ENCODE measurements around the gene REEP6.

Gene REEP6

GRCh38 chr19:1525343-1525742, 34.4 kb downstream of the REEP6 start:
- Histone ChIP-seq H3K79me2 (ENCODE audit: low read length) (no peaks in the 10 kb centered on the region), H2AFZ (ENCODE audit: low read length) (no peak overlapping the region), H3K9me2 (replicated peaks; ENCODE audit: insufficient read depth, low read length) (no peaks in the 10 kb centered on the region), H3K4me1 (ENCODE audit: low read length) (peaks cover 3% of the 10 kb centered on the region; the same call in 1 of the 2 replicates), H3K9ac (ENCODE audit: low read length) (no peak overlapping the region), H3K27me3 (replicated peaks; ENCODE audit: insufficient read depth, low read length) (peaks cover 90% of the 10 kb centered on the region), H4K20me1 (ENCODE audit: insufficient read depth, low read length) (no peaks in the 10 kb centered on the region), H3K36me3 (replicated peaks; ENCODE audit: insufficient read depth, low read length) (no peaks in the 10 kb centered on the region), H3K4me3 (ENCODE audit: low read length) (no peak overlapping the region), H3K9me3 (replicated peaks; ENCODE audit: insufficient read depth, low read length) (no peaks in the 10 kb centered on the region), H3F3A (ENCODE audit: insufficient read depth, low read length) (no peaks in the 10 kb centered on the region), H3K27ac (ENCODE audit: low read length) (no peak overlapping the region), H3K4me2 (ENCODE audit: low read depth, low read length) (no peak overlapping the region)
- no peak for DNase-seq
- TF ChIP-seq EZH2phosphoT487 (IDR thresholded peaks at IDR 0.05; ENCODE audit: low read length) (no peak), CTCF (IDR thresholded peaks at IDR 0.05; ENCODE audit: low read length) (no peak), EZH2 (optimal IDR thresholded peaks at IDR 0.05; ENCODE audit: low read depth, low read length) (no peak)

- H3K9me2 ChIP-seq (replicated peaks; ENCODE audit: insufficient read depth, low read length): no peaks in the 10 kb centered on the region
- no peak overlapping the region for H3K27ac ChIP-seq (ENCODE audit: low read length)
- H3K9ac ChIP-seq (ENCODE audit: low read length): no peak overlapping the region
- H3K4me2 ChIP-seq (ENCODE audit: low read depth, low read length): no peak overlapping the region
- peaks cover 91% of the 10 kb centered on the region for H3K27me3 ChIP-seq (replicated peaks; ENCODE audit: insufficient read depth, low read length)
- TF ChIP-seq EZH2phosphoT487 (IDR thresholded peaks at IDR 0.05; ENCODE audit: low read length): no peak
- TF ChIP-seq EZH2 (optimal IDR thresholded peaks at IDR 0.05; ENCODE audit: low read depth, low read length): no peak
- TF ChIP-seq CTCF (IDR thresholded peaks at IDR 0.05; ENCODE audit: low read length): no peak
- H4K20me1 ChIP-seq (ENCODE audit: insufficient read depth, low read length): no peaks in the 10 kb centered on the region
- H3K4me3 ChIP-seq (ENCODE audit: low read length): no peak overlapping the region
- no peaks in the 10 kb centered on the region for H3K36me3 ChIP-seq (replicated peaks; ENCODE audit: insufficient read depth, low read length)
- H2AFZ ChIP-seq (ENCODE audit: low read length): no peak overlapping the region
- DNase-seq: no peak
- H3K4me1 ChIP-seq (ENCODE audit: low read length): no peaks in the 10 kb centered on the region
- no peaks in the 10 kb centered on the region for H3K9me3 ChIP-seq (replicated peaks; ENCODE audit: insufficient read depth, low read length)
- H3F3A ChIP-seq (ENCODE audit: insufficient read depth, low read length): no peaks in the 10 kb centered on the region
- no peaks in the 10 kb centered on the region for H3K79me2 ChIP-seq (ENCODE audit: low read length)
Measured at GRCh38 chr19:1526066-1526778, 35.2 kb downstream of the REEP6 start.

- H3K36me3 ChIP-seq (replicated peaks; ENCODE audit: insufficient read depth, low read length): no peaks in the 10 kb centered on the region
- H3F3A ChIP-seq (ENCODE audit: insufficient read depth, low read length): no peaks in the 10 kb centered on the region
- H3K27ac ChIP-seq (ENCODE audit: low read length): no peak overlapping the region
- no peaks in the 10 kb centered on the region for H3K9me2 ChIP-seq (replicated peaks; ENCODE audit: insufficient read depth, low read length)
- H3K9ac ChIP-seq (ENCODE audit: low read length): no peak overlapping the region
- H3K27me3 ChIP-seq (replicated peaks; ENCODE audit: insufficient read depth, low read length): peaks cover 91% of the 10 kb centered on the region
- H3K4me3 ChIP-seq (ENCODE audit: low read length): no peak overlapping the region
- H3K4me2 ChIP-seq (ENCODE audit: low read depth, low read length): no peak overlapping the region
- no peaks in the 10 kb centered on the region for H3K4me1 ChIP-seq (ENCODE audit: low read length)
- no peak overlapping the region for H2AFZ ChIP-seq (ENCODE audit: low read length)
- no peak for DNase-seq
- TF ChIP-seq CTCF (IDR thresholded peaks at IDR 0.05; ENCODE audit: low read length) (no peak), EZH2phosphoT487 (IDR thresholded peaks at IDR 0.05; ENCODE audit: low read length) (no peak), EZH2 (optimal IDR thresholded peaks at IDR 0.05; ENCODE audit: low read depth, low read length) (no peak)
- no peaks in the 10 kb centered on the region for H3K79me2 ChIP-seq (ENCODE audit: low read length)
- H3K9me3 ChIP-seq (replicated peaks; ENCODE audit: insufficient read depth, low read length): no peaks in the 10 kb centered on the region
- H4K20me1 ChIP-seq (ENCODE audit: insufficient read depth, low read length): no peaks in the 10 kb centered on the region
Measured at GRCh38 chr19:1526979-1527649, 36.1 kb downstream of the REEP6 start.

All from MM.1S (cell line).